Measurements from ENCODE around the gene NEDD4L.
"Not testable (repeated sequence)": the region's sequence is repeated elsewhere in the genome, so short reads cannot be mapped to it uniquely, and the experiment has no call there.

The NEDD4L gene

GRCh38 chr18:58161659-58162058 is 117.6 kb downstream of the NEDD4L start:
- DNase-seq, result no peak

GRCh38 chr18:58162127-58162526 is 118.1 kb downstream of the NEDD4L start:
- DNase-seq, result no peak

GRCh38 chr18:58163004-58163590 is 119.1 kb downstream of the NEDD4L start:
- DNase-seq, result no peak

- DNase-seq, result no peak
Measured at GRCh38 chr18:58166278-58166844, 122.3 kb downstream of the NEDD4L start.

GRCh38 chr18:58167073-58167472 is 123.0 kb downstream of the NEDD4L start:
- no peak for DNase-seq

- DNase-seq, result no peak
Measured at GRCh38 chr18:58168221-58168620, 124.2 kb downstream of the NEDD4L start.

- no peak for DNase-seq
Measured at GRCh38 chr18:58168993-58169392, 125.0 kb downstream of the NEDD4L start.

GRCh38 chr18:58169472-58169871 is 125.4 kb downstream of the NEDD4L start:
- no peak for DNase-seq

GRCh38 chr18:58170036-58170435 is 126.0 kb downstream of the NEDD4L start:
- not testable (repeated sequence) for DNase-seq

GRCh38 chr18:58172031-58172430 is 128.0 kb downstream of the NEDD4L start:
- DNase-seq, result no peak

- no peak for DNase-seq
Measured at GRCh38 chr18:58174285-58174684, 130.3 kb downstream of the NEDD4L start.

GRCh38 chr18:58175122-58175785 is 131.2 kb downstream of the NEDD4L start:
- DNase-seq, result no peak

- peak; percentile 62 for DNase-seq
Measured at GRCh38 chr18:58175786-58176176, 131.8 kb downstream of the NEDD4L start.

GRCh38 chr18:58177004-58177717 is 133.1 kb downstream of the NEDD4L start:
- no peak for DNase-seq

- DNase-seq, result no peak
Measured at GRCh38 chr18:58177896-58178470, 134.0 kb downstream of the NEDD4L start.

GRCh38 chr18:58178511-58178910 is 134.5 kb downstream of the NEDD4L start:
- no peak for DNase-seq

- DNase-seq, result no peak
Measured at GRCh38 chr18:58180172-58180571, 136.1 kb downstream of the NEDD4L start.

GRCh38 chr18:58180738-58181353 is 136.8 kb downstream of the NEDD4L start:
- peak; percentile 26 for DNase-seq

- no peak for DNase-seq
Measured at GRCh38 chr18:58181988-58182387, 138.0 kb downstream of the NEDD4L start.

- DNase-seq, result peak; percentile 70
Measured at GRCh38 chr18:58183226-58183625, 139.2 kb downstream of the NEDD4L start.

GRCh38 chr18:58186258-58186948 is 142.4 kb downstream of the NEDD4L start:
- DNase-seq, result no peak

GRCh38 chr18:58187674-58188073 is 143.6 kb downstream of the NEDD4L start:
- DNase-seq, result no peak
